GM18861 (cell line): ENCODE measurements around the gene NCOR2.

Experiments
- ATAC-seq: cut with Tn5 transposase; IDR thresholded peaks from one replicate; pipeline ENCODE4 v1.9.1; 2021; ENCODE audit not compliant: unreplicated experiment

The NCOR2 gene

GRCh38 chr12:124566997-124567672 is at the start of gene NCOR2:
Gene NCOR2, minus strand, starts transcription at chr12:124567612. Its CDS starts 72,361 bp downstream, at chr12:124495251.
- peak; percentile 25 for ATAC-seq

GRCh38 chr12:124616394-124617221 is 49.2 kb upstream of the NCOR2 start:
- ATAC-seq, result no peak

- no peak for ATAC-seq
Measured at GRCh38 chr12:124614512-124615292, 47.3 kb upstream of the NCOR2 start.

GRCh38 chr12:124613151-124613585 is 45.8 kb upstream of the NCOR2 start:
- no peak for ATAC-seq

- no peak for ATAC-seq
Measured at GRCh38 chr12:124612410-124612680, 44.9 kb upstream of the NCOR2 start.

- no peak for ATAC-seq
Measured at GRCh38 chr12:124611559-124612409, 44.4 kb upstream of the NCOR2 start.

GRCh38 chr12:124610629-124611558 is 43.5 kb upstream of the NCOR2 start:
- no peak for ATAC-seq

DNA sequence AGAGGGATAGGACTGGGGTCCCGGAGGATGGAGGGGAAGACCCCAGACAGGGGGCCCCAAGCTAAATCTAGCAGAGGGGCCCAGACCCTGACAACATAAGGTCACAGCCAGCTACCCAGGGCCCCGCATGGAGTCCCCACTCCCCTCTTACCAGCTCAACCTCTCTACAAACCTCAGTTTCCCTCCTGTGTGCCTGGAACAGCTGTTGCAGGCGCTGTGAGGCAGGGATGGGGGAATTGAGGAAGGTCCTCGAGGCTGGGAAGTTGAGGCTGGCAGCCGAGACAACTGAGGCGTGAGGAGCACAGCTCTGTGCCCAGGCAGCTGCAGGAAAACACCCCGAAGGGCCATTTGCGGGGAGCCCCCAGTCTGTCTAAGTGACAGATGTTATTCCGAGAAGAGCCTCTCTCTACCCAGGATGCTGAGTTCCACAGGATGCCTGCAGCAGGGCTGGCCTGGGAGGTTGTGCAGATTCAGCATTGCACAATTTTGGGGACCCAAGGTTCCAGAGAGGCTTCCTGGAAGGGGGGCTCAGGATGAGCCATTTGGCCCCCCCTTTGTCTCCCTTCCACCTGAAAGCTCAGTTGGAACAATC is 42.7 kb upstream of the NCOR2 start:
- ATAC-seq, result no peak

- ATAC-seq, result peak; percentile 80
Measured at GRCh38 chr12:124609041-124609989, 41.9 kb upstream of the NCOR2 start.

- ATAC-seq, result peak; percentile 24
Measured at GRCh38 chr12:124608450-124608870, 41.0 kb upstream of the NCOR2 start.

- ATAC-seq, result no peak
Measured at GRCh38 chr12:124607681-124608425, 40.4 kb upstream of the NCOR2 start.

DNA sequence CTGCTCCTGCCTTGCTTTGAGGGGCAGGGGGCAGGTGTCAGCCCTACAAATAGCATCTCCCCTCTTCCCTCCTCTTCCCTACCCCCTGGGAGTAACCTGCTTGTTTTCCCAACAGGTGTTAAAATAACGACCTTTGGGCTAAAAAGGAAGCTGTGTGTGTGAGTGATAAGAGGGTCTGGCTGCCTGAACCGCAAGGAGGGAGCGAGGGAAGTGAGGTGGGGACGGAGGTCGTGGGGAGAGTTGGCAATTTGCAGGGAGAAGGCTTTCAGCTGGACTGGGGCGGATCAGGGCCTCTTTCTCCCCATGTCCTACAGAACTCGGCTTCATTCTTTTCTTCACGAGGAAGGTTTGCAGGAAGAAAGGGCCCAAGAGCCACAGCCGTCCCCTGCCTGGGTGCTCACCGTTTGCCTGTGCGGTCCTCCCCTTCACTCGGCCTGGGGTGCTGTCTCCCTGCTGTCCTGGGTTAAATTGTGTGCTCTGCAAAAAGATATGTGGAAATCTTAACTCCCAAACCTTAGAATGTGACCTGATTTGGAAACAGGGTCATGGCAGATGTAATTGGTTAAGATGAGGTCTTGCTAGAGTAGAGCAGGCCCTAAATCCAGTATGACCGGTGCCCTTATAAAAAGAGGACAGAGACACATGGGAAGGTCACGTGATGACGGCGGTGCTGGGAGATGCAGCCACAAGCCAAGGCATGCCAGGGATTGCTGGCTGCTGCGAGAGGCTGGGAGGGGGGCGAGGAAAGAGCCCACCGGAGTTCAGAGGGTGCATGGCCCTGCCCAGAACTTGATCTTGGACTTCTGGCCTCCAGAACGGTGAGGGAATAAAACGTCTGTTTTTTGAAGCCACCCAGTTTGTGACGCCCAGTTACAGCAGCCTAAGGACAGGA is 38.7 kb upstream of the NCOR2 start:
- ATAC-seq, result no peak

- ATAC-seq, result no peak
Measured at GRCh38 chr12:124605150-124605882, 37.9 kb upstream of the NCOR2 start.

DNA sequence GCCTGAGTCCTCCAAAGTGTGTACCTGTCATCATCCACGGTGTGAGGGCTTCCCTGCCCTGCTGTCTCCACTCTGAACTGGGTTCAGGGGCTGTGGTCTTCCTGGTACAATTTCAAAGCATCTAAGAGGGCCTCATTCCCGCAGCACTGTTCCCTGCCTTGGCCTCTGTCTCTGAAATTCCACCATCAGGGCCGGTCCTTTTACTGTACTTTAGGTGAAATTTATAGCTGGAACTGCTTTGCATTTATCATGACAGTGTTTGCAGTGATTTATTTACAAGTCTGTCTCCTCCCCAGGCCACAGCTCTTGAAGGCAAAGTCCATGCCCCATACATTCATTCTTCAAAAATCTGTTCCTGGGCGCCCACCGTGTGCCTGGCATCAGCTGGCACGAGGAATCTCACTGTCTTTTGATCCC is 36.9 kb upstream of the NCOR2 start:
- ATAC-seq, result no peak

- ATAC-seq, result no peak
Measured at GRCh38 chr12:124603831-124604251, 36.4 kb upstream of the NCOR2 start.

DNA sequence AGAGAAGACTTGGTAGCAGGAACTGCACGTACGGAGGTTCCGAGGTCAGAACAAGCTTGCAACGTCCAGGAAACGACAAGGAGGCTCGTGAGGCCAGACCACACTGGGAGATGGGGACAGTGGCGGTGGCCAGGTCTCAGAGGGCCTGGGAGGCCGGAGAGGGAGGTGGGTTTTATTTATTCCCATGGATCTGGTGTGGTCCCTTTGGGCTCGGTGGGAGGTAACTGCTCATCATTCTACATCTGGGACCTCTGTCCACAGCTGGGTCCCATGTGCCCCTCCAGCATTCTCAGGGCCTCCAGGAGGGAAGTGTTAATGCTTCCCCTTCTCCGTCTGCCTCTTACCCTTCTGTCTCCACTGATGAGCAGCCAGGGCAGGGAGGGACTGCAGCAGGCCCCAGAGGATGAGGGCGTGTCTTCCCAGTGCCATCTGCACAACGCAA is 35.7 kb upstream of the NCOR2 start:
- no peak for ATAC-seq
